MM.1S (cell line): ENCODE results near the gene SLC13A2.

Source experiments
- DNase-seq: peaks from one replicate; pipeline ENCODE4 v3.0.0-alpha.2; 2015
- H2AFZ ChIP-seq: fragments of 300-600 bp; sonication (generic); 2 replicates; pipeline ENCODE4 v1.6.0; 2016; ENCODE audit warnings: antibody characterized with exemption, low read length
- H3F3A ChIP-seq: fragments of 300-600 bp; sonication (generic); 2 replicates; pipeline ENCODE4 v1.6.1; 2016; ENCODE audit warnings: mild to moderate bottlenecking, antibody characterized with exemption, low read length, moderate library complexity, mixed read lengths; ENCODE audit not compliant: insufficient read depth
- H3K27ac ChIP-seq: fragments of 300-600 bp; sonication (generic); 2 replicates; pipeline ENCODE4 v1.5.1; 2016; ENCODE audit warnings: mild to moderate bottlenecking, low read length
- H3K27me3 ChIP-seq: fragments of 300-600 bp; sonication (generic); replicated peaks from 2 replicates; pipeline ENCODE4 v1.6.0; 2016; ENCODE audit warnings: low read length; ENCODE audit not compliant: insufficient read depth
- H3K36me3 ChIP-seq: fragments of 300-600 bp; sonication (generic); replicated peaks from 2 replicates; pipeline ENCODE4 v1.6.1; 2016; ENCODE audit warnings: mild to moderate bottlenecking, low read length, mixed read lengths; ENCODE audit not compliant: insufficient read depth
- H3K4me1 ChIP-seq: fragments of 300-600 bp; sonication (generic); 2 replicates; pipeline ENCODE4 v1.6.1; 2016; ENCODE audit warnings: low read length, mixed read lengths
- H3K4me2 ChIP-seq: fragments of 300-600 bp; sonication (generic); 2 replicates; pipeline ENCODE4 v1.6.0; 2016; ENCODE audit warnings: low read depth, low read length
- H3K4me3 ChIP-seq: fragments of 300-600 bp; sonication (generic); 2 replicates; pipeline ENCODE4 v1.5.1; 2016; ENCODE audit warnings: low read length, mixed read lengths
- H3K79me2 ChIP-seq: fragments of 300-600 bp; sonication (generic); 2 replicates; pipeline ENCODE4 v1.6.1; 2016; ENCODE audit warnings: mixed run types, low read length, mixed read lengths
- H3K9ac ChIP-seq: fragments of 300-600 bp; sonication (generic); 2 replicates; pipeline ENCODE4 v1.6.1; 2016; ENCODE audit warnings: low read length, mixed read lengths
- H3K9me2 ChIP-seq: fragments of 300-600 bp; sonication (generic); replicated peaks from 2 replicates; pipeline ENCODE4 v1.6.1; 2016; ENCODE audit warnings: mild to moderate bottlenecking, low read length, mixed read lengths; ENCODE audit not compliant: insufficient read depth
- H3K9me3 ChIP-seq: fragments of 300-600 bp; sonication (generic); replicated peaks from 2 replicates; pipeline ENCODE4 v1.6.1; 2016; ENCODE audit warnings: mild to moderate bottlenecking, low read length, mixed read lengths; ENCODE audit not compliant: insufficient read depth
- H4K20me1 ChIP-seq: fragments of 300-600 bp; sonication (generic); 2 replicates; pipeline ENCODE4 v1.6.1; 2016; ENCODE audit warnings: mild to moderate bottlenecking, low read length, moderate library complexity, mixed read lengths; ENCODE audit not compliant: insufficient read depth
- EZH2 ChIP-seq: fragments of 300-600 bp; sonication (generic); optimal IDR thresholded peaks from 2 replicates; pipeline ENCODE3; 2017; ENCODE audit warnings: low read depth, mild to moderate bottlenecking, antibody characterized with exemption, low read length, mixed read lengths
- EZH2phosphoT487 ChIP-seq: fragments of 300-600 bp; sonication (generic); IDR thresholded peaks from 2 replicates; pipeline ENCODE4 v1.6.1; 2018; ENCODE audit warnings: antibody characterized with exemption, low read length
- TF ChIP-seq, protein P1 (sequence below): fragments of 300-600 bp; sonication (generic); IDR thresholded peaks from 2 replicates; pipeline ENCODE4 v1.5.1; 2016; ENCODE audit warnings: antibody characterized with exemption, low read length, mixed read lengths

The SLC13A2 gene

DNA sequence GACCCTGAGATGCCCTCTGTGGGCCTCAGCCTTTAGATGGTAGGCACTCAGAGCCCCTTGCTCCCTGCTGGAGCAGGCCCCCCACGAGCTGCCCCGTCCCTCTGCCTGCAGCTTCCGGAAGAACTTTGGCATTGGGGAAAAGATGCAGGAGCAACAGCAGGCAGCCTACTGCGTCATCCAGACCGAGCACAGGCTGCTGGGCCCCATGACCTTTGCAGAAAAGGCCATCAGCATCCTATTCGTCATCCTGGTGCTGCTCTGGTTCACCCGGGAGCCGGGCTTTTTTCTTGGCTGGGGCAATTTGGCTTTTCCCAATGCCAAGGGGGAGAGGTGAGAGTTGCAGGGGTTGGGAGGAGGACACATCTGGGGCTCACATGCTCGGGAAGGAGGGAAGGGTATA is 20.0 kb downstream of the SLC13A2 start:
- no peaks in the 10 kb centered on the region for H4K20me1 ChIP-seq
- no peaks in the 10 kb centered on the region for H3K9me3 ChIP-seq
- no peaks in the 10 kb centered on the region for H3F3A ChIP-seq
- H3K4me1 ChIP-seq = no peaks in the 10 kb centered on the region
- DNase-seq = no peak
- no peak overlapping the region for H2AFZ ChIP-seq
- H3K36me3 ChIP-seq = no peaks in the 10 kb centered on the region
- no peak overlapping the region for H3K4me2 ChIP-seq
- no peak overlapping the region for H3K9ac ChIP-seq
- peaks cover 98% of the 10 kb centered on the region for H3K27me3 ChIP-seq
- H3K27ac ChIP-seq = no peak overlapping the region
- H3K9me2 ChIP-seq = no peaks in the 10 kb centered on the region
- no peak overlapping the region for H3K4me3 ChIP-seq
- H3K79me2 ChIP-seq = no peaks in the 10 kb centered on the region
- no peak for TF ChIP-seq EZH2phosphoT487
- TF ChIP-seq, protein P1, sequence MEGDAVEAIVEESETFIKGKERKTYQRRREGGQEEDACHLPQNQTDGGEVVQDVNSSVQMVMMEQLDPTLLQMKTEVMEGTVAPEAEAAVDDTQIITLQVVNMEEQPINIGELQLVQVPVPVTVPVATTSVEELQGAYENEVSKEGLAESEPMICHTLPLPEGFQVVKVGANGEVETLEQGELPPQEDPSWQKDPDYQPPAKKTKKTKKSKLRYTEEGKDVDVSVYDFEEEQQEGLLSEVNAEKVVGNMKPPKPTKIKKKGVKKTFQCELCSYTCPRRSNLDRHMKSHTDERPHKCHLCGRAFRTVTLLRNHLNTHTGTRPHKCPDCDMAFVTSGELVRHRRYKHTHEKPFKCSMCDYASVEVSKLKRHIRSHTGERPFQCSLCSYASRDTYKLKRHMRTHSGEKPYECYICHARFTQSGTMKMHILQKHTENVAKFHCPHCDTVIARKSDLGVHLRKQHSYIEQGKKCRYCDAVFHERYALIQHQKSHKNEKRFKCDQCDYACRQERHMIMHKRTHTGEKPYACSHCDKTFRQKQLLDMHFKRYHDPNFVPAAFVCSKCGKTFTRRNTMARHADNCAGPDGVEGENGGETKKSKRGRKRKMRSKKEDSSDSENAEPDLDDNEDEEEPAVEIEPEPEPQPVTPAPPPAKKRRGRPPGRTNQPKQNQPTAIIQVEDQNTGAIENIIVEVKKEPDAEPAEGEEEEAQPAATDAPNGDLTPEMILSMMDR = no peak
- TF ChIP-seq EZH2 = no peak

DNA sequence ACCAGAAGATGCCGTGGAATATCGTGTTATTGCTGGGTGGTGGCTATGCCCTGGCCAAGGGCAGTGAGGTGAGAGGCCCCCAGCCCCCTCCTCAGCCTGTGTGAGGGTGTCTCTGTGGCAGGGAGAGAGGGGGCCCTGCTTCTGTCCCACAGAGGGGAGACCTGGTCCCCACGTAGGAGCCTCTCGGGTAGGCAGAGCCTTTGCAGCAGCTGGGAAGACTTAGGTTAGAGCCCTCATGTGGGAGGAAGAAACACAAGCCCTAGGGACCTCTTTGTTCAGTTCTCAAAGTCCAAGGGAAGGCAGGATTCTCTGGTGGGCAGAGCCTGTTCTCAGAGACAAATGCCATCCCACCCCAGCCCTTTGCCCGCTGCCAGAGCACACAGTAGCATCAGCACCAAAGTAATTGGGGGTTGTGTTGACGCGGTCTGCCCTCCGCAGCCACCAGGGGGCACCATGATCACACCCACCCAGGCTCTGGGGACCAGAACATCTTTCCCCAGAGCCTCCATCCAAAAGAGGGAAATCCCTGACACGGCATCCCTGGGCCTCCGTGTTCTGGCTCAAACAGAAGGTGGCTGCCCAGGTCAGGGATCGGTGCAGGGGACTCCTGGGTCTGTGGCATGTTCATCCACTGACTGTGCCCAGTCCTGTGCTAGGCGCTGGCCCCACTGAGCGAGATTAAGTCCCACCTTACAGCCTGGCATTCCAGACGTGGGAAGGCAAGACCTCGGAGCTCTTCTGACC is 21.2 kb downstream of the SLC13A2 start:
- Histone ChIP-seq H3K4me3 (no peak overlapping the region), H3K4me1 (no peaks in the 10 kb centered on the region), H3K9me3 (no peaks in the 10 kb centered on the region), H3K27ac (no peak overlapping the region), H3K4me2 (no peak overlapping the region), H4K20me1 (no peaks in the 10 kb centered on the region), H2AFZ (no peak overlapping the region), H3K27me3 (peaks cover 98% of the 10 kb centered on the region), H3K9me2 (no peaks in the 10 kb centered on the region), H3K79me2 (no peaks in the 10 kb centered on the region), H3K9ac (no peak overlapping the region), H3F3A (no peaks in the 10 kb centered on the region), H3K36me3 (no peaks in the 10 kb centered on the region)
- peak; percentile 53 for DNase-seq
- TF ChIP-seq, protein P1 = peak; percentile 91
- TF ChIP-seq EZH2phosphoT487 (no peak), EZH2 (no peak)

DNA sequence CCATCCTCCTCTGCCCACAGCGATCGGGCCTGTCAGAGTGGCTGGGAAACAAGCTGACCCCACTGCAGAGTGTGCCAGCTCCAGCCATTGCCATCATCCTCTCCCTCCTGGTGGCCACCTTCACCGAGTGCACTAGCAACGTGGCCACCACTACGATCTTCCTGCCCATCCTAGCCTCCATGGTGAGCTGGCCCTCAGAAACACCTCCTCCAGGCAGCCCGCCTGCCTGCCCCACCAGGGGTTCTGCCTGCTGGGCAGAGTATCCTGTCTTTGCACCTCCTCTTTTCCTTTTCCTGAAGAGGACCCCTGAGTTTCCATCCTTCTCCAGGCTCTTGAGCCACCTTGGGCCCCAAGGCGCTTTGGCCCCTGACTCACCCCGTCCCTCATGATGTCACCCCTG is 22.2 kb downstream of the SLC13A2 start:
- H4K20me1 ChIP-seq = no peaks in the 10 kb centered on the region
- H2AFZ ChIP-seq = no peak overlapping the region
- no peaks in the 10 kb centered on the region for H3K79me2 ChIP-seq
- TF ChIP-seq, protein P1 = no peak
- TF ChIP-seq EZH2 (no peak), EZH2phosphoT487 (no peak)
- H3K9me2 ChIP-seq = no peaks in the 10 kb centered on the region
- H3K4me1 ChIP-seq = no peaks in the 10 kb centered on the region
- H3F3A ChIP-seq = no peaks in the 10 kb centered on the region
- H3K9me3 ChIP-seq = no peaks in the 10 kb centered on the region
- H3K4me2 ChIP-seq = no peak overlapping the region
- no peaks in the 10 kb centered on the region for H3K36me3 ChIP-seq
- H3K27ac ChIP-seq = no peak overlapping the region
- no peak overlapping the region for H3K9ac ChIP-seq
- no peak for DNase-seq
- no peak overlapping the region for H3K4me3 ChIP-seq
- peaks cover 97% of the 10 kb centered on the region for H3K27me3 ChIP-seq
